ENCODE data around the gene ZNF622. TPM values are rescaled to one million over a fixed set of nuclear protein-coding genes. Genes with fewer than 3 reads are reported as not detected.

Gene ZNF622, protein sequence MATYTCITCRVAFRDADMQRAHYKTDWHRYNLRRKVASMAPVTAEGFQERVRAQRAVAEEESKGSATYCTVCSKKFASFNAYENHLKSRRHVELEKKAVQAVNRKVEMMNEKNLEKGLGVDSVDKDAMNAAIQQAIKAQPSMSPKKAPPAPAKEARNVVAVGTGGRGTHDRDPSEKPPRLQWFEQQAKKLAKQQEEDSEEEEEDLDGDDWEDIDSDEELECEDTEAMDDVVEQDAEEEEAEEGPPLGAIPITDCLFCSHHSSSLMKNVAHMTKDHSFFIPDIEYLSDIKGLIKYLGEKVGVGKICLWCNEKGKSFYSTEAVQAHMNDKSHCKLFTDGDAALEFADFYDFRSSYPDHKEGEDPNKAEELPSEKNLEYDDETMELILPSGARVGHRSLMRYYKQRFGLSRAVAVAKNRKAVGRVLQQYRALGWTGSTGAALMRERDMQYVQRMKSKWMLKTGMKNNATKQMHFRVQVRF
- 10 to 100 TPM; 41.4 to 83.3 (median 46.7) TPM for polyA plus RNA-seq (ENCODE audit: low read depth in 6 of 6)

DNA sequence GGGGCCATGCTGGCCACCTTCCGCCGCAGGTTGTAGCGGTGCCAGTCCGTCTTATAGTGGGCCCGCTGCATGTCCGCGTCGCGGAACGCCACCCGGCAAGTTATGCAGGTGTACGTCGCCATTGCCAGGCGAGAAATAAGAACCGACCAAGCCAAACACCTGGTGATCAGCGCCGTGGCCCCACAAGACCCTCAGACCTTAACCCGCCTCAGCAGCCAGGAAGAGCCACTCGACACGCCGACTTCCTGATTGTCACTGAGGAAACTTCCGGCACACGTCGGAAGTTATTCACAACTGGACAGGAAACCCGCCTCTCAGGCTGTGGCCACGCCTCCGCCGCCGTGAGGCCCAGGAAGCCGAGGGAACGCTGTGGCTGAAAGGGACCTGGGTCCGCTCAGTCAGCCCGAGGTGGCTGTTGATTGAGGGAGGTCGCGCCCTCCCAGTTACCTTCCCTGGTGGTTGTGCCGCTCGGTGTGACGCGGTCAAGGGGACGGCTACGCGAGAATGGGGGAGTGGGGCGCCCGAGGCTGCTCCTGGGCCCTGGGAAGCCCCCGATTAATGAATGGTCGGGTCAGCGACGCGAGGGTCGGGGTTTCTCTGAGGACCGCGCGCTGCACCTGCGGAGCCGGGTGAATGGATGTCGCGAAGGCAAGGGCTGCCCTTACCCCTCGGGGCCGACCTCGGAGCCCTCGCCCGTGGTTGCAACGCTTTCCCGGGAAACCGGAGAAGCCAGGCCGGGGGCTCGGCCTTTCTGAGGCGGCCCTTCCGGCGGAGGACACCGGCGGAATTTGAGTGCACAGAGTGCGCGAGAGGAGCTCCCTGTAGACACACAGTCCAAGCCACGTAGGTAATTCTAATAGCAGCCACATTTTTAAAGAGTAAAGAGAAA lies at the start of gene ZNF622:
TSS of gene ZNF622 (minus strand) at position 257 of the 889 bp plus-strand sequence. CDS start at position 122, 135 bp downstream.
- Mint-ChIP-seq H3K27me3 (no peaks in the 10 kb centered on the region), H3K9me3 (peaks cover 0 to 2% (median 0%) of the 10 kb centered on the region in 7 donors), H3K27ac (peak within 1 kb of the TSS; percentile 97 to 98 (median 98)), H3K4me1 (peaks cover 57 to 71% (median 69%) of the 10 kb centered on the region in 3 donors), H3K36me3 (peaks cover 0 to 10% of the 10 kb centered on the region in 2 donors), H3K4me3 (peak within 1 kb of the TSS; percentile 90 to 99 (median 98))
- DNase-seq (peak; percentile 88), ATAC-seq (ENCODE audit: low read depth in 2 of 2) (peak; percentile 93 to 94)

DNA sequence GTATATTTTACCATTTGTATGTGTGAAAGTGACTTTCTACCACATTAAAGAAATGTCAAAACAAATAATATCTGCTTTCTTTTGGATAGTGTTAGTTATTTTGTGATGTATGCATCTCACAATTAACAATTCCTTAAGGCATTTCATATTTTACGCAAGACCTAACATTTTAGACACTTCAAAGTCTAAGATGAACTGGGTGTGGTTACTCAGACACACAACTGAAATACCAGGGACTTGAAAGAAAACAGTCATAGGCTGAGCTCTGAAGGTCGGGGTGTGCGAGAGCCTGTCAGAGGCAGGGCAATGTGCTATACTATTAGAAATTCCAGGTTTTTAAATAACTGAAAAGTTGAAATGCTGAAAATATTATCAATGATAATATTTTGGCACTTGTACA lies 44.5 kb upstream of the ZNF622 start:
- peaks cover 0 to 9% of the 10 kb centered on the region in 2 donors for H3K36me3 Mint-ChIP-seq
- H3K27ac Mint-ChIP-seq: no peak overlapping the region
- ATAC-seq (ENCODE audit: low read depth in 2 of 2) (no peak), DNase-seq (no peak)
- H3K4me3 Mint-ChIP-seq: no peak overlapping the region
- no peaks in the 10 kb centered on the region for H3K9me3 Mint-ChIP-seq
- peaks cover 7 to 14% (median 7%) of the 10 kb centered on the region in 3 donors for H3K4me1 Mint-ChIP-seq
- no peaks in the 10 kb centered on the region for H3K27me3 Mint-ChIP-seq

DNA sequence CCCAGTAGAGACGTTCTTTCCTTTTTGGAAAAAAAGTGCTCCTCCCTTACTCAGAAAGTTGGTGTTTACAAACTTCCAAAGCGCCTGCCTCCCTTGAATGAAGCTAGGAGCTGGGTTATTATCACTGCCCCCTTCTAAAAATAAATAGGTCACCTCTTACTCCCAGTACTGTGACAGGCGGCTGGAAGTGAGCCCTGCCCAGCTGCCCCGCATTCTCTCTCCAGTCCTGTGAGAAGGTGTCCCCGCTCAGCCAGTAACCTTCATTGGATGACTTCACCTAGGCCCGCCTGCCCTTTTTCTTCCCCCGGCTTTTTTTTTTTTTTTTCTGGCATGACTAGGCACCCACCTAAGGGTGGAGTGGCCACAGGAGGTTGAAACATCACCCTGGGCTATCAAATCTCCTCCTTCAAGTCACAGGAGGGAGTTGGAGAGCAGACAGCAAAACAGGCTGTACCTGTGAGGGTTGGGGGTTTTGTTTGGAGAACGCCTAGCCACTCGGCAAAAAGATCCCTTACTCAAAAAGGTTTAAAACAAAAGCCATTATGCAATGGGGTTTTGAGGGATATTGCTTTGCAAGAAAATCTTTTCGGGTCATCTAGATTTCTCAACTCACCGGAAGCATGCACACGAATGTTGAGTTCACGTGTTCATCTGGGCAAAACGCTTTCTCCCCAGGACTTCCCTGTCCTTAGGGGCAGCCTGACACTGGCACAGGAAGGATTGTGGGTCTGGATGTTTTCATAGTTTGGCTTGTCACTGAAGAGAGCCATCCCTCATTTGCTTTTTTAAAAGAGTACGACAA lies 43.3 kb upstream of the ZNF622 start:
- DNase-seq: no peak
- Mint-ChIP-seq H3K27me3 (no peaks in the 10 kb centered on the region), H3K4me3 (no peak overlapping the region), H3K4me1 (peaks cover 7 to 17% (median 7%) of the 10 kb centered on the region in 3 donors), H3K9me3 (no peaks in the 10 kb centered on the region), H3K27ac (peak overlapping the region in 1 of 6 donors; percentile 42), H3K36me3 (peaks cover 0 to 9% of the 10 kb centered on the region in 2 donors)
- no peak for ATAC-seq (ENCODE audit: low read depth in 2 of 2)

DNA sequence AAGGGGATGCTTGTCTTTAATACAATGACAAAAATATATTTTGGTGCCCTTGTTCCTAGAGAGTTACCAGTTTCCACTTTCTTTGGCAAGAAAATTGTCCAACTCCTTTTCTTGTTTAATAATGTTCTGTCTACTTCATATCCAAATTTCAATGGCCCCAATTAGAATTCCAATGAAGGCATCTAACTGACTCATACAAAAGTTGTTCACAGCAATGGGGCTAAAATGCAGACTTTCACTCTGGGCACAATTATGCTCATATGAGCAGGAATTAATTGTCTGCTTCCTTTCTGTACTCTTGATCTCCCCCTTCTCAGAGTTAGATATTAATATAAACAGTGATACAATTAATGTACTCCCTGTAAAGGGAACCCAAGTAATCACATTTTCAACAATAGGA lies 42.1 kb upstream of the ZNF622 start:
- H3K4me1 Mint-ChIP-seq: peaks cover 7 to 17% (median 7%) of the 10 kb centered on the region in 3 donors
- no peak overlapping the region for H3K27ac Mint-ChIP-seq
- no peak for ATAC-seq (ENCODE audit: low read depth in 2 of 2)
- no peaks in the 10 kb centered on the region for H3K9me3 Mint-ChIP-seq
- H3K36me3 Mint-ChIP-seq: peaks cover 0 to 9% of the 10 kb centered on the region in 2 donors
- DNase-seq: no peak
- no peak overlapping the region for H3K4me3 Mint-ChIP-seq
- H3K27me3 Mint-ChIP-seq: no peaks in the 10 kb centered on the region

DNA sequence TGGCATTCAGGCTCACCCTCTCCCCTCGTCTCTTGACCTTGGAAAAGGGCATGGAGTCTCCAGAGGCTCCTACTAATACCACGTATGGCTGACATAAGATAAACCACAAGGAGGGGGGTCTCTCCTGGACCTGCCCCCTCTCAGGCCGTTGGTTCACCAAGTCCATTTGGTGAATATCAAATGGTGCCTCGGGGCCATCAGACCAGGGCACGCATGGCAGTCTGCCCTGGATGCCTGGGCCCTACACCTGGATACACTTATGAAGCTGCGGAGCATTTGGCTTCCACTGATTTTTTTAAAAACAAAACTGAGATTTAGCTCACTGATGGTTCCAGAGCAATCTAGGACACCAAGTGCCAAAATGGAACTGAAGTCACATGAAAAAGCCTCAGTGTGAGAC lies 40.3 kb upstream of the ZNF622 start:
- peak overlapping the region in 1 of 6 donors; percentile 20 for H3K27ac Mint-ChIP-seq
- no peaks in the 10 kb centered on the region for H3K27me3 Mint-ChIP-seq
- peaks cover 7 to 17% (median 7%) of the 10 kb centered on the region in 3 donors for H3K4me1 Mint-ChIP-seq
- H3K9me3 Mint-ChIP-seq: no peaks in the 10 kb centered on the region
- DNase-seq (no peak), ATAC-seq (ENCODE audit: low read depth in 2 of 2) (no peak)
- peak overlapping the region in 1 of 8 donors; percentile 56 for H3K4me3 Mint-ChIP-seq
- peaks cover 0 to 9% of the 10 kb centered on the region in 2 donors for H3K36me3 Mint-ChIP-seq

DNA sequence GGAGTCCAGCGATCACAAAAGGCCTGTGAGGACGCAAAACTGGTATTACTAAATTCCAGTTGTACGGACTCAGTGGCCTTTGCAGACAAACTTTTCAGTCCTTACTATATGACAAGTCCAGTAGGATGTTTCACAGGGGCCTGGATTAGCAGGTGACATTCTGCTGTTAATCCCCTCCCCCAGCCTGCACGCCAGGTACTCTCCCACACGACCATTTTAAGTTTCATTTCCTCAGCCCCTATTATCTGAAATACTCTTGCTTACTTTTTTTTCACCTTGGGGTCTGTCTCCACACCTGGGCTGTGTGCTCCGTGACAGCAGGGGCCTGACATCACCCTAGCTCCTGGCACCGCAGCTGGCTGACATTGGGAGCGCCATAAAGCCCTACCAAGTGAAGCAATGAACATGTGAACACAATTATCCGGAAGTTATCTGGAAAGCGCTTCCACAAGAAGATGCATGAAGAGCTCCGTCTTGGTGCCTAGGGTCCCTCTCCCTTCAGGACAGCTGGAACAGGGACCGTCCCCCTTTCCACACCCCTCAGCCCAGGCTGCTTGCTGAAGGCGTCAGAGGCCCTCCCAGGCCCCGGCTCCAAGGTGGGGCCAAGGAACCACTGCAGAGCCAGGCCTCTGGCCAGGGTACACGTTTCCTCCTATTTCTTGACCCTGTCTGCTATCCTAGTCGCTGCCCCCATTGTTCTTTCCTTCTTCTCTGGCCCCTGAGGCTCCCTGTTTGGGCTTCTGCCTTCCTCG lies 39.7 kb upstream of the ZNF622 start:
- Mint-ChIP-seq H3K9me3 (no peaks in the 10 kb centered on the region), H3K4me1 (peaks cover 7 to 17% (median 7%) of the 10 kb centered on the region in 3 donors), H3K4me3 (peak overlapping the region in 1 of 8 donors; percentile 44), H3K27me3 (no peaks in the 10 kb centered on the region), H3K27ac (peak overlapping the region in 3 of 6 donors; percentile 20 to 85 (median 79)), H3K36me3 (peaks cover 0 to 9% of the 10 kb centered on the region in 2 donors)
- no peak for DNase-seq
- no peak for ATAC-seq (ENCODE audit: low read depth in 2 of 2)

DNA sequence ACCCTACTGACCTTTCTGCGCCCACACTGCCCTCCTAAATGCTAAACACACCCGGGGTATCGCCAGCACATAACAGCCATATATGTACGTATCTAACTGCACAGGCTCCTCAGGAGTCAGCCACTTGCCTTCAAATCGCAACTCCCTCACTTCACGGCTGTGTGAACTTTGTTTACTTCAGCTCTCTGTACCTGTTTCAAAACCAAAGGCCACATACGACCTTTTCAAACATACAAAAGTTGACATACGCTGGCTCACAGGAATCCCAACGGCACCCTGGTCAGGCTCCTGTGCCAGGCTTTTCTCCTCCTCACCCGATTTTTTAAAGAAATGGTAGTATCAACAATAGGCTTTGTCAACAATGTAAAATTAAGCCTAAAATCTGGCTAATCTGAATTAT lies 39.0 kb upstream of the ZNF622 start:
- Mint-ChIP-seq H3K36me3 (peaks cover 0 to 9% of the 10 kb centered on the region in 2 donors), H3K9me3 (no peaks in the 10 kb centered on the region), H3K4me1 (peaks cover 7 to 17% (median 7%) of the 10 kb centered on the region in 3 donors), H3K27me3 (no peaks in the 10 kb centered on the region), H3K4me3 (no peak overlapping the region), H3K27ac (peak overlapping the region in 1 of 6 donors; percentile 58)
- ATAC-seq (ENCODE audit: low read depth in 2 of 2) (no peak), DNase-seq (no peak)

DNA sequence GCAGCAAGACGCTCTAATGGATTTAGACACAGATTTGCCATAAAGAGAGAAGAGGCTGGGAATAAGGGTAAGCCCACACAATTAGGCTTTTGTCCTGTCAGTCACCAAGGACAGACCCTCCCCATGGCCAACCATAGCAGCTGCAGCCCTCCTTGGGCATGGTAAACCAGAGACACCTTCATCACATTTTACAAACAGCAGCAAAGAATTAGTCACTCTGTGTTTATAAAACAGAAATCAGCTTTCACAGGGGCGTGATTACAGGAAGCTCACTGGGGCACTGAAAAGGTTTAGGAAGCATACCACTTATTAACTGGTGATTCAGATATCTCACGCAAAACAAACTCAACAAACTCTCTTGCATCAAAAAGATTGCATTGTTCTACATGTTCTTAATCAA lies 37.3 kb upstream of the ZNF622 start:
- H3K4me1 Mint-ChIP-seq: peaks cover 7 to 17% (median 7%) of the 10 kb centered on the region in 3 donors
- no peak overlapping the region for H3K27ac Mint-ChIP-seq
- H3K36me3 Mint-ChIP-seq: peaks cover under 1 to 9% of the 10 kb centered on the region in 2 donors
- H3K9me3 Mint-ChIP-seq: peaks cover 0 to 3% (median 0%) of the 10 kb centered on the region in 7 donors
- DNase-seq: no peak
- H3K27me3 Mint-ChIP-seq: no peaks in the 10 kb centered on the region
- H3K4me3 Mint-ChIP-seq: no peak overlapping the region
- no peak for ATAC-seq (ENCODE audit: low read depth in 2 of 2)

DNA sequence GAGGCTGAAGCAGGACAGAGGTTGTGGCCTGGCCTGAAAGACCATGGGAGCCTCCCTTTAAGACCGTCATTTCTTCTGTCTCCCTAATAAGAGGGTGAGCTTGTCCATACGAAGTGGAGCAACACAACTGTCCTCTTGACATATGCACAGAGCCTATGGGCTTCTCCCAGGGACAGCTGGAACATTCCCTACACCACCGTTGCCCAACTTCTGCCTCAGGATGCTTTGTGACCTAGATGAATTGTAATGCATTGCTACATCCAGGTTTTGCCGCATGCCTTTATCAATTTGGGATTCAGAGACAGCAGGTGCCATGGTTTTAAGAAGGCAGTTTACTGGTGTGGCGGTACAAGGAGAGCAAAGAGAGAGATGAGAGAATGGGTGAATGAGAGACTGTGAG lies 34.4 kb upstream of the ZNF622 start:
- Mint-ChIP-seq H3K4me3 (no peak overlapping the region), H3K9me3 (peaks cover 0 to 22% (median 18%) of the 10 kb centered on the region in 7 donors), H3K27ac (no peak overlapping the region), H3K36me3 (peaks cover 1 to 12% of the 10 kb centered on the region in 2 donors), H3K27me3 (no peaks in the 10 kb centered on the region), H3K4me1 (peaks cover 0 to 2% (median 0%) of the 10 kb centered on the region in 3 donors)
- no peak for DNase-seq
- ATAC-seq (ENCODE audit: low read depth in 2 of 2): no peak

DNA sequence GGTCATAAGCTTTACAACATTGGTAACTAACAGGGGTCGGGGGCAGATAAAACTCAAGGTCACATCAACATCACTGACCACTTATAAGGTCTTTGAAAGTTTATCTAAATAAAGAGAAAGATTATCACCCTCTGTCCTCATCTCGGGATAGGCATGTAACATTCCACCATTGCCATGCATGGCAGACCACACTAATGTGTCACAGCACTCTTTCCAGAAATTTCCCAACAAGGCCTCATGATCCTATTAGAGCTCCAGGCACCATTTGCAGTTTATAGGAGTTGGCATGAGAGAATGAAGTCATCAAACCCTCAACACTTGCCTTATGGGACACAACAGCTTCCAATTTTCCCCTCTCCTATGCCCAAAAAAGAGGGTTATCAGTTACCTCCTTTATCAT lies 31.9 kb upstream of the ZNF622 start:
- peaks cover 11 to 21% of the 10 kb centered on the region in 2 donors for H3K36me3 Mint-ChIP-seq
- H3K4me3 Mint-ChIP-seq: no peak overlapping the region
- no peaks in the 10 kb centered on the region for H3K4me1 Mint-ChIP-seq
- peaks cover 5 to 29% (median 25%) of the 10 kb centered on the region in 7 donors for H3K9me3 Mint-ChIP-seq
- H3K27me3 Mint-ChIP-seq: no peaks in the 10 kb centered on the region
- DNase-seq (no peak), ATAC-seq (ENCODE audit: low read depth in 2 of 2) (no peak)
- no peak overlapping the region for H3K27ac Mint-ChIP-seq

DNA sequence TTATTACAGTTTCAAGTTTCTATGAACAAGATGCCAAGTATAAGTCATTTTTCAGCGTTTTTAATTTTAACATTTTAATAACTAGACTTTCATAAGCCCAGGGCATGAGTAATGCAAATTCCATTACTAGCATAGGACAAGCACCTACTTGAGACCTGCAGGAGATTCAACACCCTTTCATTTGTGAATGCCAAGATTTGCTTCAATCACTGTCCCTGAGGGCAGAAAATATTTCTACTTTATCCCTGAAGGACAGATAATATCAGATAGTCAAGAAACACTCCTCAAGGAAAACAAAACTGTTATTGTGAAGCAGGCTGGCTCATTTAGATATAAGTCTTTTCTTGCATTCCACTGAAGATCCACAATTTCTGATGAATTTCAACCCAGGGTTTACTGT lies 27.7 kb upstream of the ZNF622 start:
- H3K4me3 Mint-ChIP-seq: no peak overlapping the region
- peaks cover 11 to 21% of the 10 kb centered on the region in 2 donors for H3K36me3 Mint-ChIP-seq
- no peak overlapping the region for H3K27ac Mint-ChIP-seq
- no peaks in the 10 kb centered on the region for H3K4me1 Mint-ChIP-seq
- DNase-seq: no peak
- no peak for ATAC-seq (ENCODE audit: low read depth in 2 of 2)
- H3K9me3 Mint-ChIP-seq: peaks cover 5 to 29% (median 25%) of the 10 kb centered on the region in 7 donors
- H3K27me3 Mint-ChIP-seq: no peaks in the 10 kb centered on the region
